HepG2 (cell line): ENCODE results near the gene CADM2. TPM values are rescaled to one million over a fixed set of nuclear protein-coding genes. Genes with fewer than 3 reads are reported as not detected.

Experiments
- CENPT ChIP-seq: sonication (generic); formaldehyde crosslinking; IDR thresholded peaks from 2 replicates; pipeline ENCODE4 v1.8.0; 2022; ENCODE audit warnings: low read depth, mild to moderate bottlenecking, moderate library complexity, missing genetic modification reagents
- CHD4 ChIP-seq: fragments of 200-600 bp; sonication (generic); IDR thresholded peaks from 2 replicates; pipeline ENCODE4 v1.7.0; 2017; ENCODE audit warnings: mild to moderate bottlenecking, low read length, borderline replicate concordance
- EED ChIP-seq: sonication (generic); formaldehyde crosslinking; IDR thresholded peaks from 2 replicates; pipeline ENCODE4 v1.5.0; 2020; ENCODE audit warnings: mild to moderate bottlenecking, missing genetic modification reagents
- FOXO1 ChIP-seq: sonication (generic); formaldehyde crosslinking; IDR thresholded peaks from 2 replicates; pipeline ENCODE4 v1.4.0; 2020; ENCODE audit warnings: missing genetic modification reagents
- MAFK ChIP-seq, 2 experiments: IDR thresholded peaks in 1 of 2; conservative IDR thresholded peaks in 1 of 2; 2 replicates each; pipeline ENCODE4 v1.6.1; 2011; ENCODE audit warnings: improper control_type of control experiment in 2 of 2, low read length in 2 of 2
- MTA1 ChIP-seq: sonication (generic); formaldehyde crosslinking; IDR thresholded peaks from 2 replicates; pipeline ENCODE4 v1.4.0; 2020; ENCODE audit warnings: missing genetic modification reagents, mild to moderate bottlenecking, borderline replicate concordance
- RARG ChIP-seq: sonication (generic); formaldehyde crosslinking; IDR thresholded peaks from 2 replicates; pipeline ENCODE4 v1.4.0; 2020; ENCODE audit warnings: low read depth, mild to moderate bottlenecking, missing genetic modification reagents
- SMARCE1 ChIP-seq: fragments of 450-650 bp; IDR thresholded peaks from 2 replicates; pipeline ENCODE4 v1.6.1; 2017; ENCODE audit warnings: borderline replicate concordance
- SRSF1 ChIP-seq: fragments of 200-400 bp; formaldehyde crosslinking; optimal IDR thresholded peaks from 2 replicates; pipeline ENCODE3; 2017; ENCODE audit warnings: mild to moderate bottlenecking, low read depth, low read length, moderate library complexity
- polyA plus RNA-seq, 8 experiments: library from polyadenylated mRNA; depleted of rRNA in 3 of 8; stranded (reverse) in 7 of 8; unstranded in 1 of 8; fragments of >200 nt; fragmentation: Illumina TruSeq in 4 of 8; extraction: Trizol in 4 of 8; gene quantifications; 2 replicates each; pipeline versions ENCODE4 v1.2.1 to v1.2.3, GENCODE V29; 2011 to 2016; ENCODE audit warnings: low read depth in 4 of 8, missing spikeins in 1 of 8, mixed read lengths in 1 of 8; ENCODE audit not compliant: insufficient read depth in 1 of 8
- total RNA-seq, 5 experiments: library from RNA; depleted of rRNA; stranded (reverse); fragments of >200 nt; fragmentation: Illumina TruSeq; extraction: Trizol; gene quantifications; 2 replicates each; pipeline ENCODE4 v1.2.3, GENCODE V29; 2016; ENCODE audit warnings: low read depth in 1 of 5
- TF ChIP-seq, protein P1 (sequence below): sonication (generic); formaldehyde crosslinking; IDR thresholded peaks from 2 replicates; pipeline ENCODE4 v1.5.0; 2020; ENCODE audit warnings: mild to moderate bottlenecking, missing genetic modification reagents
- TF ChIP-seq, protein P2 (sequence below): sonication (generic); formaldehyde crosslinking; IDR thresholded peaks from 2 replicates; pipeline ENCODE4 v1.4.0; 2020; ENCODE audit warnings: mild to moderate bottlenecking, missing genetic modification reagents
- TF ChIP-seq, protein P3 (sequence below): sonication (generic); formaldehyde crosslinking; IDR thresholded peaks from 2 replicates; pipeline ENCODE4 v1.8.1; 2023; ENCODE audit warnings: mild to moderate bottlenecking, moderate library complexity, missing genetic modification reagents
- TF ChIP-seq, protein P4 (sequence below): sonication (generic); formaldehyde crosslinking; IDR thresholded peaks from 2 replicates; pipeline ENCODE4 v1.8.1; 2023; ENCODE audit warnings: mild to moderate bottlenecking, missing genetic modification reagents, borderline replicate concordance
- TF ChIP-seq, protein P5 (sequence below): sonication (generic); formaldehyde crosslinking; IDR thresholded peaks from 2 replicates; pipeline ENCODE4 v1.4.0; 2020; ENCODE audit warnings: missing genetic modification reagents

CADM2 gene
- total and polyA plus RNA-seq, 2 of the 13 experiments (the other 11 are each of a cell fraction or from before 2014, with no cell fraction given): not detected

DNA sequence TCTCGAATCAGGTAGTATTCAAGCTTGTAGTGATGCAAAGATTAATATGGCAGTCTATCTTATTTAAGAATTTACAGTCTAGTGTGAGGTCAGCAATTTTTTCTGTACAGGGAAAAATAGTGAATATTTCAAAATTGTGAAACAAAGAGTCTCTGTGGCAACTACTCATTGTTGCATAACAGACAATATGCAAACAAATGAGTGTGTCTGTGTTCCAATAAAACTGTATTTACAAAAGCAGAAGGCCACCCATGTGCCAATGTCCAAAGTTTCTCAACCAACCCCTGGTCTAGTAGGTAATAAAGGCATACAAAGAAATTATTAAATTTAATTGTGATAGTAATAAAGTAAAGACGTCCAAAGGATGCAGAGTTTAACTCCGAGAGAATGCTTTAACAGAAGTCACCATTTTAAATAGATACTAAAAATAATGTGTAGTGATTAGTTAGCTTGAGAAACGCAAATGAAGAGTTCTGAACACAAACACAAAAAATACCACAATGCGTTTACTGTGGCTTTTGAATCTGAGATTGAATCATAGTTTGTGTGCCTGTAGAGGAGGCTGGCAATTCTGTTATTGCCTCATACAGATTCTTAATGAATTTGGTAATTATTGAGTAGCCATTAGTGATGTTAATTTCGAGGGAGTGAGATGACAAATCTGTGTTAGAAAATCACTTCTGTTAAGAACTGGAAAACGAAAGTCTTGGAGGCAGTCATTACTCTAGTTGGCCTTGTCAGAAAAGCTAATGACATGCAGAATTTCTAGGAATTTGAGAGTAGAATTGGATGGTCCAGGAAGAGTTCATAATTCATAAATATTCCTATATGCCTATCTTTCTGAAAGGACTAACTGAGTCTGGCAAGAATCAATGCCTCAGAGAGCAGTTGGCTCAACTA, 48.7 kb downstream of the CADM2 start (continued):
- TF ChIP-seq, protein P1, sequence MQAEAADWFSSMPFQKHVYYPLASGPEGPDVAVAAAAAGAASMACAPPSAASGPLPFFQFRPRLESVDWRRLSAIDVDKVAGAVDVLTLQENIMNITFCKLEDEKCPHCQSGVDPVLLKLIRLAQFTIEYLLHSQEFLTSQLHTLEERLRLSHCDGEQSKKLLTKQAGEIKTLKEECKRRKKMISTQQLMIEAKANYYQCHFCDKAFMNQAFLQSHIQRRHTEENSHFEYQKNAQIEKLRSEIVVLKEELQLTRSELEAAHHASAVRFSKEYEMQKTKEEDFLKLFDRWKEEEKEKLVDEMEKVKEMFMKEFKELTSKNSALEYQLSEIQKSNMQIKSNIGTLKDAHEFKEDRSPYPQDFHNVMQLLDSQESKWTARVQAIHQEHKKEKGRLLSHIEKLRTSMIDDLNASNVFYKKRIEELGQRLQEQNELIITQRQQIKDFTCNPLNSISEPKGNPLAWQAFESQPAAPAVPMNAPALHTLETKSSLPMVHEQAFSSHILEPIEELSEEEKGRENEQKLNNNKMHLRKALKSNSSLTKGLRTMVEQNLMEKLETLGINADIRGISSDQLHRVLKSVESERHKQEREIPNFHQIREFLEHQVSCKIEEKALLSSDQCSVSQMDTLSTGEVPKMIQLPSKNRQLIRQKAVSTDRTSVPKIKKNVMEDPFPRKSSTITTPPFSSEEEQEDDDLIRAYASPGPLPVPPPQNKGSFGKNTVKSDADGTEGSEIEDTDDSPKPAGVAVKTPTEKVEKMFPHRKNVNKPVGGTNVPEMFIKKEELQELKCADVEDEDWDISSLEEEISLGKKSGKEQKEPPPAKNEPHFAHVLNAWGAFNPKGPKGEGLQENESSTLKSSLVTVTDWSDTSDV (CRISPR knock-in tag): no peak
- TF ChIP-seq, protein P2, sequence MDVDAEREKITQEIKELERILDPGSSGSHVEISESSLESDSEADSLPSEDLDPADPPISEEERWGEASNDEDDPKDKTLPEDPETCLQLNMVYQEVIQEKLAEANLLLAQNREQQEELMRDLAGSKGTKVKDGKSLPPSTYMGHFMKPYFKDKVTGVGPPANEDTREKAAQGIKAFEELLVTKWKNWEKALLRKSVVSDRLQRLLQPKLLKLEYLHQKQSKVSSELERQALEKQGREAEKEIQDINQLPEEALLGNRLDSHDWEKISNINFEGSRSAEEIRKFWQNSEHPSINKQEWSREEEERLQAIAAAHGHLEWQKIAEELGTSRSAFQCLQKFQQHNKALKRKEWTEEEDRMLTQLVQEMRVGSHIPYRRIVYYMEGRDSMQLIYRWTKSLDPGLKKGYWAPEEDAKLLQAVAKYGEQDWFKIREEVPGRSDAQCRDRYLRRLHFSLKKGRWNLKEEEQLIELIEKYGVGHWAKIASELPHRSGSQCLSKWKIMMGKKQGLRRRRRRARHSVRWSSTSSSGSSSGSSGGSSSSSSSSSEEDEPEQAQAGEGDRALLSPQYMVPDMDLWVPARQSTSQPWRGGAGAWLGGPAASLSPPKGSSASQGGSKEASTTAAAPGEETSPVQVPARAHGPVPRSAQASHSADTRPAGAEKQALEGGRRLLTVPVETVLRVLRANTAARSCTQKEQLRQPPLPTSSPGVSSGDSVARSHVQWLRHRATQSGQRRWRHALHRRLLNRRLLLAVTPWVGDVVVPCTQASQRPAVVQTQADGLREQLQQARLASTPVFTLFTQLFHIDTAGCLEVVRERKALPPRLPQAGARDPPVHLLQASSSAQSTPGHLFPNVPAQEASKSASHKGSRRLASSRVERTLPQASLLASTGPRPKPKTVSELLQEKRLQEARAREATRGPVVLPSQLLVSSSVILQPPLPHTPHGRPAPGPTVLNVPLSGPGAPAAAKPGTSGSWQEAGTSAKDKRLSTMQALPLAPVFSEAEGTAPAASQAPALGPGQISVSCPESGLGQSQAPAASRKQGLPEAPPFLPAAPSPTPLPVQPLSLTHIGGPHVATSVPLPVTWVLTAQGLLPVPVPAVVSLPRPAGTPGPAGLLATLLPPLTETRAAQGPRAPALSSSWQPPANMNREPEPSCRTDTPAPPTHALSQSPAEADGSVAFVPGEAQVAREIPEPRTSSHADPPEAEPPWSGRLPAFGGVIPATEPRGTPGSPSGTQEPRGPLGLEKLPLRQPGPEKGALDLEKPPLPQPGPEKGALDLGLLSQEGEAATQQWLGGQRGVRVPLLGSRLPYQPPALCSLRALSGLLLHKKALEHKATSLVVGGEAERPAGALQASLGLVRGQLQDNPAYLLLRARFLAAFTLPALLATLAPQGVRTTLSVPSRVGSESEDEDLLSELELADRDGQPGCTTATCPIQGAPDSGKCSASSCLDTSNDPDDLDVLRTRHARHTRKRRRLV (CRISPR knock-in tag): no peak
- TF ChIP-seq CHD4: no peak
- peak; percentile 42; the same call in 1 of the 2 replicates for TF ChIP-seq SMARCE1
- TF ChIP-seq, protein P3, sequence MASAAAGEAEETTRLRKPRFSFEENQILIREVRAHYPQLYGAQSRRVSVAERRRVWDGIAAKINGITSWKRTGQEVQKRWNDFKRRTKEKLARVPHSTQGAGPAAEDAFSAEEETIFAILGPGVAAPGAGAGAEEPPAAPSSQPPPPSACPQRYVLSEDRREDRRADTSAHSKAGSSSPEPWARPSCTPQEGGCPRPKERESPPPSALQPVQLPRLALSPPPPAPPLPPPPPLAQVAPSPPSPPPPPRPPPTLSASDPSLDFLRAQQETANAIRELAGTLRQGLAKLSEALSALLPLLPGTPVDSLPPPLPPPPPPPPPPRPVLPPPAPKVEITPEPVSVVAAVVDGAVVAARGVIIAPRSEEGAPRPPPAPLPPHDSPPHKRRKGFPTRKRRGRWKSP (CRISPR knock-in tag): peak; percentile 42; the same call in 1 of the 2 replicates
- TF ChIP-seq MTA1 (CRISPR knock-in tag): no peak
- no peak for TF ChIP-seq CENPT (CRISPR knock-in tag)
- TF ChIP-seq FOXO1 (CRISPR knock-in tag): peak; percentile 78
- TF ChIP-seq MAFK (conservative IDR thresholded peaks at IDR 0.05 in 1 of 2, IDR thresholded peaks at IDR 0.05 in 1 of 2; ENCODE audit: low read length in 2 of 2): peak; percentile 87 to 89
- TF ChIP-seq, protein P4, sequence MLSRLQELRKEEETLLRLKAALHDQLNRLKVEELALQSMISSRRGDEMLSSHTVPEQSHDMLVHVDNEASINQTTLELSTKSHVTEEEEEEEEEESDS: no peak
- TF ChIP-seq, protein P5, sequence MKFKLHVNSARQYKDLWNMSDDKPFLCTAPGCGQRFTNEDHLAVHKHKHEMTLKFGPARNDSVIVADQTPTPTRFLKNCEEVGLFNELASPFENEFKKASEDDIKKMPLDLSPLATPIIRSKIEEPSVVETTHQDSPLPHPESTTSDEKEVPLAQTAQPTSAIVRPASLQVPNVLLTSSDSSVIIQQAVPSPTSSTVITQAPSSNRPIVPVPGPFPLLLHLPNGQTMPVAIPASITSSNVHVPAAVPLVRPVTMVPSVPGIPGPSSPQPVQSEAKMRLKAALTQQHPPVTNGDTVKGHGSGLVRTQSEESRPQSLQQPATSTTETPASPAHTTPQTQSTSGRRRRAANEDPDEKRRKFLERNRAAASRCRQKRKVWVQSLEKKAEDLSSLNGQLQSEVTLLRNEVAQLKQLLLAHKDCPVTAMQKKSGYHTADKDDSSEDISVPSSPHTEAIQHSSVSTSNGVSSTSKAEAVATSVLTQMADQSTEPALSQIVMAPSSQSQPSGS (CRISPR knock-in tag): peak; percentile 86
- no peak for TF ChIP-seq EED (CRISPR knock-in tag)
- no peak for TF ChIP-seq SRSF1
- TF ChIP-seq RARG (CRISPR knock-in tag): no peak
